Neural cell (in vitro differentiated cells): ENCODE measurements around the gene MAPKAPK5.

ENCODE experiments used
- EP300 ChIP-seq: fragments of 450-650 bp; conservative IDR thresholded peaks from 2 replicates; pipeline ENCODE4 v1.6.1; 2014; ENCODE audit warnings: antibody characterized with exemption, mild to moderate bottlenecking, moderate library complexity; ENCODE audit not compliant: poor library complexity, severe bottlenecking
- EZH2 ChIP-seq: fragments of 200-600, 300-800 bp; shearing (Covaris generic), sonication (generic); IDR thresholded peaks from 2 replicates; pipeline ENCODE4 v1.6.1; 2014; ENCODE audit warnings: antibody characterized with exemption, low read length, borderline replicate concordance, mild to moderate bottlenecking; ENCODE audit not compliant: insufficient read depth, poor library complexity, severe bottlenecking
- POLR2AphosphoS5 ChIP-seq: IDR thresholded peaks from 2 replicates; pipeline ENCODE4 v1.6.1; 2012
- TF ChIP-seq, protein P1 (sequence below): fragments of 450-650 bp; IDR thresholded peaks from 2 replicates; pipeline ENCODE4 v1.5.1; 2014; ENCODE audit warnings: antibody characterized with exemption, mild to moderate bottlenecking, moderate library complexity; ENCODE audit not compliant: poor library complexity, severe bottlenecking
- TF ChIP-seq, protein P2 (sequence below): IDR thresholded peaks from 2 replicates; pipeline ENCODE4 v1.6.1; 2012; ENCODE audit warnings: borderline replicate concordance

DNA sequence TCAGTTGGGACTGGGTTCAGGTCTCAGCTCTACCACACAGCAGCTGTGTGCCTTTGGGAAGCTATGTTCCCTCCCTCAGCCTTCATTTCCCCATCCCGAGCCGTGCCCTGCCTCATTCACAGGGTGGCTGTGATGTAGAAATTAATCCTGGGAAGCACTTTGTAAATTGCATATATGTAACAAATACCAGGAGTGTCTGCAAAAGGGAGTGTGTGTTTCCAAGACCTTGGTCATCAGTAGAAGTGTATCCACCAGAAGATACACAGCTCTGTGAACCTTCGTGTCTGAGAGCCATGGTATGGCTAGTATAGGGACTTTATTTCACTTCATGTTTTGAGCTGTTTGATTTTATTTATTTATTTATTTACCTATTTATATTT lies 49.2 kb upstream of the MAPKAPK5 start:
- TF ChIP-seq POLR2AphosphoS5 (no peak), EP300 (no peak), EZH2 (no peak)
- TF ChIP-seq, protein P1, sequence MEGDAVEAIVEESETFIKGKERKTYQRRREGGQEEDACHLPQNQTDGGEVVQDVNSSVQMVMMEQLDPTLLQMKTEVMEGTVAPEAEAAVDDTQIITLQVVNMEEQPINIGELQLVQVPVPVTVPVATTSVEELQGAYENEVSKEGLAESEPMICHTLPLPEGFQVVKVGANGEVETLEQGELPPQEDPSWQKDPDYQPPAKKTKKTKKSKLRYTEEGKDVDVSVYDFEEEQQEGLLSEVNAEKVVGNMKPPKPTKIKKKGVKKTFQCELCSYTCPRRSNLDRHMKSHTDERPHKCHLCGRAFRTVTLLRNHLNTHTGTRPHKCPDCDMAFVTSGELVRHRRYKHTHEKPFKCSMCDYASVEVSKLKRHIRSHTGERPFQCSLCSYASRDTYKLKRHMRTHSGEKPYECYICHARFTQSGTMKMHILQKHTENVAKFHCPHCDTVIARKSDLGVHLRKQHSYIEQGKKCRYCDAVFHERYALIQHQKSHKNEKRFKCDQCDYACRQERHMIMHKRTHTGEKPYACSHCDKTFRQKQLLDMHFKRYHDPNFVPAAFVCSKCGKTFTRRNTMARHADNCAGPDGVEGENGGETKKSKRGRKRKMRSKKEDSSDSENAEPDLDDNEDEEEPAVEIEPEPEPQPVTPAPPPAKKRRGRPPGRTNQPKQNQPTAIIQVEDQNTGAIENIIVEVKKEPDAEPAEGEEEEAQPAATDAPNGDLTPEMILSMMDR = no peak
- TF ChIP-seq, protein P2, sequence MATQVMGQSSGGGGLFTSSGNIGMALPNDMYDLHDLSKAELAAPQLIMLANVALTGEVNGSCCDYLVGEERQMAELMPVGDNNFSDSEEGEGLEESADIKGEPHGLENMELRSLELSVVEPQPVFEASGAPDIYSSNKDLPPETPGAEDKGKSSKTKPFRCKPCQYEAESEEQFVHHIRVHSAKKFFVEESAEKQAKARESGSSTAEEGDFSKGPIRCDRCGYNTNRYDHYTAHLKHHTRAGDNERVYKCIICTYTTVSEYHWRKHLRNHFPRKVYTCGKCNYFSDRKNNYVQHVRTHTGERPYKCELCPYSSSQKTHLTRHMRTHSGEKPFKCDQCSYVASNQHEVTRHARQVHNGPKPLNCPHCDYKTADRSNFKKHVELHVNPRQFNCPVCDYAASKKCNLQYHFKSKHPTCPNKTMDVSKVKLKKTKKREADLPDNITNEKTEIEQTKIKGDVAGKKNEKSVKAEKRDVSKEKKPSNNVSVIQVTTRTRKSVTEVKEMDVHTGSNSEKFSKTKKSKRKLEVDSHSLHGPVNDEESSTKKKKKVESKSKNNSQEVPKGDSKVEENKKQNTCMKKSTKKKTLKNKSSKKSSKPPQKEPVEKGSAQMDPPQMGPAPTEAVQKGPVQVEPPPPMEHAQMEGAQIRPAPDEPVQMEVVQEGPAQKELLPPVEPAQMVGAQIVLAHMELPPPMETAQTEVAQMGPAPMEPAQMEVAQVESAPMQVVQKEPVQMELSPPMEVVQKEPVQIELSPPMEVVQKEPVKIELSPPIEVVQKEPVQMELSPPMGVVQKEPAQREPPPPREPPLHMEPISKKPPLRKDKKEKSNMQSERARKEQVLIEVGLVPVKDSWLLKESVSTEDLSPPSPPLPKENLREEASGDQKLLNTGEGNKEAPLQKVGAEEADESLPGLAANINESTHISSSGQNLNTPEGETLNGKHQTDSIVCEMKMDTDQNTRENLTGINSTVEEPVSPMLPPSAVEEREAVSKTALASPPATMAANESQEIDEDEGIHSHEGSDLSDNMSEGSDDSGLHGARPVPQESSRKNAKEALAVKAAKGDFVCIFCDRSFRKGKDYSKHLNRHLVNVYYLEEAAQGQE = no peak
